GM18498 (cell line): ENCODE measurements around the gene MATN1.
A peak's percentile ranks its signal among the peaks of the same experiment; 100 is the strongest.

Experiments
- ATAC-seq: cut with Tn5 transposase; IDR thresholded peaks from one replicate; pipeline ENCODE4 v1.9.1; 2021; ENCODE audit warnings: mild to moderate bottlenecking, moderate library complexity; ENCODE audit not compliant: unreplicated experiment

MATN1 gene

GRCh38 chr1:30719406-30720270 is 3.7 kb downstream of the MATN1 start:
- no peak for ATAC-seq

GRCh38 chr1:30718636-30719405 is 4.6 kb downstream of the MATN1 start:
- ATAC-seq = peak; percentile 67

GRCh38 chr1:30718091-30718635 is 5.2 kb downstream of the MATN1 start:
- peak; percentile 86 for ATAC-seq

GRCh38 chr1:30716646-30717045 is 6.7 kb downstream of the MATN1 start:
- no peak for ATAC-seq

GRCh38 chr1:30715886-30716285 is 7.5 kb downstream of the MATN1 start:
- ATAC-seq = no peak

GRCh38 chr1:30715216-30715615 is 8.2 kb downstream of the MATN1 start:
- ATAC-seq = no peak

- no peak for ATAC-seq
Measured at GRCh38 chr1:30714536-30715090, 8.8 kb downstream of the MATN1 start.

GRCh38 chr1:30714025-30714424 is 9.4 kb downstream of the MATN1 start:
- no peak for ATAC-seq

- no peak for ATAC-seq
Measured at GRCh38 chr1:30713311-30713710, 10.1 kb downstream of the MATN1 start.

GRCh38 chr1:30712583-30712982 is 10.8 kb downstream of the MATN1 start:
- no peak for ATAC-seq

- no peak for ATAC-seq
Measured at GRCh38 chr1:30710407-30710806, 13.0 kb downstream of the MATN1 start.

- no peak for ATAC-seq
Measured at GRCh38 chr1:30708361-30708728, 15.0 kb downstream of the MATN1 start.

GRCh38 chr1:30707412-30708360 is 15.7 kb downstream of the MATN1 start:
- ATAC-seq = peak; percentile 50

GRCh38 chr1:30706528-30706927 is 16.9 kb downstream of the MATN1 start:
- ATAC-seq = no peak

GRCh38 chr1:30705698-30706097 is 17.7 kb downstream of the MATN1 start:
- no peak for ATAC-seq

- ATAC-seq = no peak
Measured at GRCh38 chr1:30704765-30705509, 18.4 kb downstream of the MATN1 start.

GRCh38 chr1:30704271-30704670 is 19.1 kb downstream of the MATN1 start:
- ATAC-seq = no peak

- no peak for ATAC-seq
Measured at GRCh38 chr1:30702823-30703222, 20.6 kb downstream of the MATN1 start.

- ATAC-seq = no peak
Measured at GRCh38 chr1:30701258-30701633, 22.1 kb downstream of the MATN1 start.
